ENCODE measurements around the gene EEF1A2. TPM values are rescaled to one million over a fixed set of nuclear protein-coding genes. Genes with fewer than 3 reads are reported as not detected.
"Not testable (repeated sequence)": the region's sequence is repeated elsewhere in the genome, so short reads cannot be mapped to it uniquely, and the experiment has no call there.

EEF1A2 gene
- total RNA-seq, 1 donor from 2014 or later = 255 TPM

DNA sequence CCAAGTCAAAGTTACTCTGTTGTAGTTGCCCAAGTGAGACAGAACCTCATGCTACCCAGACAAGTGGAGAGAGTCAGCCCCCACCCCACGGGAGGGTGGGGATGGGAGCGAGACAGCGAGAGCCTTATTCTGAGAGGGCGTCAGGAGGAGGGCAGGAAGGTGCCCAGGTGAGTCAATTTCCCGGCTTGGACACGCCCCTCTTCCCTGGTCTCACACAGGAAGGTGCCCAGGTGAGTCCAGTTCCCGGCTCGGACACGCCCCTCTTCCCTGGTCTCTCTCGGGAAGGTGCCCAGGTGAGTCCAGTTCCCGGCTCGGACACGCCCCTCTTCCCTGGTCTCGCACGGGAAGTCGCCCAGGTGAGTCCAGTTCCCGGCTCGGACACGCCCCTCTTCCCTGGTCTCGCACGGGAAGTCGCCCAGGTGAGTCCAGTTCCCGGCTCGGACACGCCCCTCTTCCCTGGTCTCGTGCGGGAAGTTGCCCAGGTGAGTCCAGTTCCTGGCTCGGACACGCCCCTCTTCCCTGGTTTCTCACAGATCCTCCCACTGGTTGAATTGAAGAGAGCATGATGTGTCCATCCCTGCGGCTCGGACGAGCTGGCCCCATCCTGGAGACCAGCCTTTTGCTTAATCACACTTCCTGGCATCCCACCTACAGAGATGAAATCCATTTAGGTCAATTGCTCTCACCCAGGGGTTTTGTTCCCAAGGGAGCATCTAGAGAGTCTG is 19.0 kb downstream of the EEF1A2 start:
- peaks cover 46 to 60% (median 47%) of the 10 kb centered on the region in 3 donors for H3K27me3 ChIP-seq (ENCODE audit: control insufficient read depth in 3 of 3, insufficient read depth in 3 of 3, low read length in 3 of 3)
- peaks cover 0 to 11% (median 6%) of the 10 kb centered on the region in 3 donors for H3K4me1 ChIP-seq (ENCODE audit: control insufficient read depth in 3 of 3, insufficient read depth in 3 of 3, low read length in 3 of 3)
- H3K4me3 ChIP-seq (ENCODE audit: low read length in 3 of 3); H3K9ac ChIP-seq (ENCODE audit: low read depth in 1 of 3, low read length in 3 of 3); H3K36me3 ChIP-seq (ENCODE audit: control insufficient read depth in 3 of 3, insufficient read depth in 3 of 3, low read length in 3 of 3); H3K27ac ChIP-seq (ENCODE audit: low read depth, low read length); H3K9me3 ChIP-seq (ENCODE audit: control insufficient read depth in 3 of 3, low read length in 3 of 3): not testable (repeated sequence)

DNA sequence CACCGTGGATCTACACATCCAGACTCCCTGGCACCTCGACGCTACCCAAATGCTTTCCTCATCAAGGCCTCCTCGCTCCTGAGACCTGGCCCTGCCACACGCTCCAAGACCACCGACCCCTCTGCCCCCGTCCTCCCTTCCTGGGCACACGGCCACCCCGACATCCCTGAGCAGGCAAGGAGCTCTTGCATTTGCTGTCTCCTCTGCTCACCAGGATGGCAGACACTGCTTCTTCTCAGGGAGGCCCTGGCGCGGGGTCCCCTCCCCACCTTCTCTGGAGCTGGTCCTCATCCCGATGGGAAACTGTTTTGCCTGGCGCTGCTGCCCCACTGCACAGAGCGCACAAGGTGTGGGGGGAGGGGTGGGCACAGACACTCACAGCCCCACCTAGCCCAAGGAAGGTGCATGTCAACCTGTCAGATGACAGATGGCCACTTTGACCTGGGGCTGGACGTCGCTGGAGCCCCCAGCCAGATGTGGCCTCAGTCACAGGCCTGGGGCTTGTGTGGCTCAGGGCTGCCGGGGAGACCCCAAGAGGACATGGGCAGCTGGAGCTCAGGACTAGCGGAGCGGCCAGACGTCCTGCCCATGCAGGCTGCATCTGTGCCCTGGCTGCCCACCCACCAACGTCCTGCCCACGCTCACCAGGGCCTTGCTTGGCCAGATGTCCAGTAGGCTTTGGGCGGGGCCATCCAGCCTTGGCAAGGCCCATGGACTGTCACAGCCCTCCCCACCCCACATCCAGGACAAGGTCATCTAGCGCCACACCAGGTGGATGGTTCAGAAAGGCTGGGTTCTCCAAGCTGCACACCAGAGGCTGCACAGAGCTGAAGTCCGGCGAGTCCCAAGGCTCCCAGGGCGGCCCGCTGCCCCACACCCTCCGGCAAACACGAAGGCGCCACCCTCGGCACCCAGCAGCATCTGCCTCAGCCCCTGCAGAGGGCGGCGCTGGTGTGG is 20.3 kb downstream of the EEF1A2 start:
- peaks cover 0 to 11% (median 6%) of the 10 kb centered on the region in 3 donors for H3K4me1 ChIP-seq (ENCODE audit: control insufficient read depth in 3 of 3, insufficient read depth in 3 of 3, low read length in 3 of 3)
- H3K27ac ChIP-seq (ENCODE audit: low read depth, low read length) = no peak overlapping the region
- no peaks in the 10 kb centered on the region for H3K9me3 ChIP-seq (ENCODE audit: control insufficient read depth in 3 of 3, low read length in 3 of 3)
- no peaks in the 10 kb centered on the region for H3K36me3 ChIP-seq (ENCODE audit: control insufficient read depth in 3 of 3, insufficient read depth in 3 of 3, low read length in 3 of 3)
- no peak overlapping the region for H3K4me3 ChIP-seq (ENCODE audit: low read length in 3 of 3)
- H3K9ac ChIP-seq (ENCODE audit: low read depth in 1 of 3, low read length in 3 of 3) = no peak overlapping the region
- H3K27me3 ChIP-seq (ENCODE audit: control insufficient read depth in 3 of 3, insufficient read depth in 3 of 3, low read length in 3 of 3) = peaks cover 57 to 72% (median 59%) of the 10 kb centered on the region in 3 donors

DNA sequence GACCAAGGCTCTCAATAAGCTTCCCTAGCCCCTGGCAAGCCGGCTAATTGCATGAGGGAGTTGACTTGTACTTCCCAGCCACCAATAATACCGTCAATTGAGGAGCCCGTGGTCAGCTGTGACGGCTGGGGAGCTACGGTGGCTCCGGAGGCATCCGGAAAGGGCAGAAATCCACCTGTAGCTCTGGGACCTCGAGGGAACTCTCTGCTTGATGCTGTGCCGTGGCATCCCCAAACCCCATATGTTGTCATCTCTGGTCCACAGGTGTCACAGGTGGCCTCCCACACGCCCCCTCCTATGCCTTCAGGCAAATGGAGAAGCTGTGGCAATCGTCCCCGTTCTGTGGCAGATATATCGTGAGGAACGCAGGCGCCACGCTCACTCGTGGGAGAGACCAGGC is 20.9 kb downstream of the EEF1A2 start:
- H3K4me3 ChIP-seq (ENCODE audit: low read length in 3 of 3) = no peak overlapping the region
- H3K9ac ChIP-seq (ENCODE audit: low read depth in 1 of 3, low read length in 3 of 3) = no peak overlapping the region
- H3K27me3 ChIP-seq (ENCODE audit: control insufficient read depth in 3 of 3, insufficient read depth in 3 of 3, low read length in 3 of 3) = peaks cover 63 to 79% (median 65%) of the 10 kb centered on the region in 3 donors
- H3K4me1 ChIP-seq (ENCODE audit: control insufficient read depth in 3 of 3, insufficient read depth in 3 of 3, low read length in 3 of 3) = peaks cover 0 to 7% (median 5%) of the 10 kb centered on the region in 3 donors
- H3K27ac ChIP-seq (ENCODE audit: low read depth, low read length) = no peak overlapping the region
- H3K9me3 ChIP-seq (ENCODE audit: control insufficient read depth in 3 of 3, low read length in 3 of 3) = no peaks in the 10 kb centered on the region
- no peaks in the 10 kb centered on the region for H3K36me3 ChIP-seq (ENCODE audit: control insufficient read depth in 3 of 3, insufficient read depth in 3 of 3, low read length in 3 of 3)

DNA sequence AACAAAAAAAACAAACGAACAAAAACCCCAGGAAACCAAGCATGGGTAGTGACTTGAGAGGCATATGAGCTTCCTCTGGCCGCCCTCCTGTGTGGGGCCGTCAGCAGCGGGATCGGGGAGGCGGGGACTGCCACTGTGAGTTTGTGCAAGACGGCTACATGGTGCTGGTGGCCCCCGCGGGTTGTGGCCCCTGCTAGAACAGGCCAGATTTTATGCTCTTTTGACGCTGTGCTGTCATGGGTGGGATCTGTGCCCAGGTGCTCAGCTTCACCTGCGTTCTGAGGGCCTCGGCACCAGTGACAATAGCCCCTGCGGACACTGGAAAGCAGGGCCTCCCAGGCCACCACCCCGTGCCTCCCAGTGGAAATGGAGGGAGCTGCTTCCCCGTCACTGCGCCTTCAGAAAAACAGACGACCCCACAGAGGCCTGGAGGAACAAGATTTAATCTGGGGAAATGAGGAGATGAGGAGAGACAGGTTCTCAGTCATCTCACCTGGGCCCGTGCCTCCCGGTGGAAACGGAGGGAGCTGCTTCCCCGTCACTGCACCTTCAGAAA is 21.7 kb downstream of the EEF1A2 start:
- Histone ChIP-seq H3K36me3 (ENCODE audit: control insufficient read depth in 3 of 3, insufficient read depth in 3 of 3, low read length in 3 of 3) (no peaks in the 10 kb centered on the region), H3K4me1 (ENCODE audit: control insufficient read depth in 3 of 3, insufficient read depth in 3 of 3, low read length in 3 of 3) (peaks cover 0 to under 1% (median 0%) of the 10 kb centered on the region in 3 donors), H3K27ac (ENCODE audit: low read depth, low read length) (no peak overlapping the region), H3K9ac (ENCODE audit: low read depth in 1 of 3, low read length in 3 of 3) (no peak overlapping the region), H3K4me3 (ENCODE audit: low read length in 3 of 3) (no peak overlapping the region), H3K9me3 (ENCODE audit: control insufficient read depth in 3 of 3, low read length in 3 of 3) (no peaks in the 10 kb centered on the region), H3K27me3 (ENCODE audit: control insufficient read depth in 3 of 3, insufficient read depth in 3 of 3, low read length in 3 of 3) (peaks cover 64 to 76% (median 66%) of the 10 kb centered on the region in 3 donors)

DNA sequence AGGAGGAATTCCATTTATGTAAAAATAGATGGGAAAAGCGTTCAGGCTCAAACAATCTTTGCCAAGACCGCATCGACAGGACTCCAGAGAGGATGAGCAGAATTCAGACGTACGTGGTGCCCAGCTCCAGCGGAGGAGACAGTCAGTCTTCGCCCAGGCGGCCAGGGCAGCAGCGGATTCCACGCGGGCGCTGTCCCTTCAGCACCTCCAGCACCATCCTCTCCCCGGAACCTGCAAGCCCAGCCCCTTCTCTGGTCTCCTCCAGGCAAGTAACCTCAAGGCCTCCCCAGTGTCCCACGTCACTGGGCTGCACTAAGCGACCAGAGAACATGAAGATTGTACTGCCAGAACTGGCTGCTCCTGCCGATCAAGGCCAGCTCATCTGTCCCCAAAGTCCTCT is 23.7 kb downstream of the EEF1A2 start:
- H3K27me3 ChIP-seq (ENCODE audit: control insufficient read depth in 3 of 3, insufficient read depth in 3 of 3, low read length in 3 of 3) = peaks cover 69 to 82% (median 80%) of the 10 kb centered on the region in 3 donors
- no peak overlapping the region for H3K4me3 ChIP-seq (ENCODE audit: low read length in 3 of 3)
- no peak overlapping the region for H3K9ac ChIP-seq (ENCODE audit: low read depth in 1 of 3, low read length in 3 of 3)
- H3K4me1 ChIP-seq (ENCODE audit: control insufficient read depth in 3 of 3, insufficient read depth in 3 of 3, low read length in 3 of 3) = peaks cover 0 to 3% (median 0%) of the 10 kb centered on the region in 3 donors
- H3K9me3 ChIP-seq (ENCODE audit: control insufficient read depth in 3 of 3, low read length in 3 of 3) = no peaks in the 10 kb centered on the region
- no peak overlapping the region for H3K27ac ChIP-seq (ENCODE audit: low read depth, low read length)
- H3K36me3 ChIP-seq (ENCODE audit: control insufficient read depth in 3 of 3, insufficient read depth in 3 of 3, low read length in 3 of 3) = no peaks in the 10 kb centered on the region

DNA sequence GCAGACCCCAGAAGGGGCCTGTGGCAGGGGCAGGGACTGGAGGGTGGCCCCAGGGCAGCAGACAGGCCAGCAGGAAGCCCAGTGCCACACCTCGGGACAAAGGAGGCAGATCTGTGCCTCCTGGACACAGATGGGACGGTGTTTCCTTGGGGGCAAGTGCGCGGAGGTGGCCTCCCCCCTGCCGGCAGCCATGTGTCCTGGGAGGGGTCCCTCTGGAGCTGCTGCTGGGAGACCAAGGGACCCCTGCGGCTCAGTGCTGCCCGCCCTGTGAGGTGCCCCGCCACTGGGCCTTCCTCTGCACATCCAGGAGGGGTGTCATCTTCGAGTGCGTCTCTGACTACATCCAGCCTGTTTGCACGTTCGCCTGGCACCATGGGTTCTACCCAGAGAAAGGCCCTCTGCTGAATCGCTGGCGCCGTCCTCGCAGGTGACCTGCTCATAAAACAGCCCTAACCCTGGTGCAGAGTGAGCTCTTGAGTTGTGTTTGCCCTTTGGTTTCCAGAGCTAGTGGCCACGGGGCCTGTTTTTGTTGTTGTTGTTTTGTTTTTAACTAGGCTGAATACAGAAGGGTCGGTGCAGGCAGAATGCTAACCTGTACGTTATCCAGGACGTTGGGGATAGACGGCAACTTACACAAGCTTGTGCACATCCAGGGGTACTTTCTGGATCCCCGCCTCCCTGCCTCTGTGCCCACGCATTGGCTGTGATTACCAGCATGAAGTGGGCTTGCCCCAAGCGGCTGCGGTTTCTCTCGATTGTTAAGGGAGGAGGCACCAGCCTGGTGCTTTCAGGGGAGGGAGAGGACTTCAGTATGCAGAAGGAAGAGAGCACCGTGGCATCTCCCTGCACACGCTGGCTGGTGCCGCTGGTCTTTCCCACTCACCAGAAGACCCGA is 25.1 kb downstream of the EEF1A2 start:
- Histone ChIP-seq H3K27ac (ENCODE audit: low read depth, low read length) (no peak overlapping the region), H3K4me3 (ENCODE audit: low read length in 3 of 3) (no peak overlapping the region), H3K9me3 (ENCODE audit: control insufficient read depth in 3 of 3, low read length in 3 of 3) (no peaks in the 10 kb centered on the region)

DNA sequence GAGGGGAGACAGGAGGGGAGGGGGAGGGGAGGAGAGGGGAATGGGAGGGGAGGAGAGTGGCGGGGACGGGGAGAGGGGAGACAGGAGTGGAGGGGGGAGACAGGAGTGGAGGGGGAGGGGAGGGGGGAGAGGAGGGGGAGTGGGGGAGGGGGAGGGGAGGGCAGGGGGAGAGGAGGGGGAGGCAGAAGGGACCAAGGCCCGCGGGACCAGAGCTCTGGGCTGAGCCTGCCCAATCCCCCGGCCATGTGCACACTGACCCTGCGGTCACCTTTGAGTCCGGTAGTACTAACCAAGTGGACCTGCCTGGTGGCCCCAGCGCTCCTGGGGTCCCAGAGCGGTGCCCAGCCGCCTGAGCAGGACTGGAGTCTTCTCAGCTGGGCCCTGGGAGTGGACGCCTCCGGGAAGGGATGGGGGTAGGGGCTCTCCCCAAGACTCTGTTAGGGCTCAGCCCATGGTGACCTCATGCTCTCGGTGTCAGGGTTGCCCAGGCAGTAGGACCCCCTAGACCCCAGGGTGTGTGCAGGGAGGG is 26.0 kb downstream of the EEF1A2 start:
- Histone ChIP-seq H3K4me3 (ENCODE audit: low read length in 3 of 3) (no peak overlapping the region), H3K27me3 (ENCODE audit: control insufficient read depth in 3 of 3, insufficient read depth in 3 of 3, low read length in 3 of 3) (peaks cover 70 to 80% (median 77%) of the 10 kb centered on the region in 3 donors), H3K36me3 (ENCODE audit: control insufficient read depth in 3 of 3, insufficient read depth in 3 of 3, low read length in 3 of 3) (no peaks in the 10 kb centered on the region)

More for the DNA sequence above, 25.1 kb downstream of the EEF1A2 start:
- peaks cover 74 to 83% (median 78%) of the 10 kb centered on the region in 3 donors for H3K27me3 ChIP-seq (ENCODE audit: control insufficient read depth in 3 of 3, insufficient read depth in 3 of 3, low read length in 3 of 3)
- no peak overlapping the region for H3K9ac ChIP-seq (ENCODE audit: low read depth in 1 of 3, low read length in 3 of 3)
- no peaks in the 10 kb centered on the region for H3K36me3 ChIP-seq (ENCODE audit: control insufficient read depth in 3 of 3, insufficient read depth in 3 of 3, low read length in 3 of 3)
- peaks cover 0 to 3% (median 0%) of the 10 kb centered on the region in 3 donors for H3K4me1 ChIP-seq (ENCODE audit: control insufficient read depth in 3 of 3, insufficient read depth in 3 of 3, low read length in 3 of 3)

DNA sequence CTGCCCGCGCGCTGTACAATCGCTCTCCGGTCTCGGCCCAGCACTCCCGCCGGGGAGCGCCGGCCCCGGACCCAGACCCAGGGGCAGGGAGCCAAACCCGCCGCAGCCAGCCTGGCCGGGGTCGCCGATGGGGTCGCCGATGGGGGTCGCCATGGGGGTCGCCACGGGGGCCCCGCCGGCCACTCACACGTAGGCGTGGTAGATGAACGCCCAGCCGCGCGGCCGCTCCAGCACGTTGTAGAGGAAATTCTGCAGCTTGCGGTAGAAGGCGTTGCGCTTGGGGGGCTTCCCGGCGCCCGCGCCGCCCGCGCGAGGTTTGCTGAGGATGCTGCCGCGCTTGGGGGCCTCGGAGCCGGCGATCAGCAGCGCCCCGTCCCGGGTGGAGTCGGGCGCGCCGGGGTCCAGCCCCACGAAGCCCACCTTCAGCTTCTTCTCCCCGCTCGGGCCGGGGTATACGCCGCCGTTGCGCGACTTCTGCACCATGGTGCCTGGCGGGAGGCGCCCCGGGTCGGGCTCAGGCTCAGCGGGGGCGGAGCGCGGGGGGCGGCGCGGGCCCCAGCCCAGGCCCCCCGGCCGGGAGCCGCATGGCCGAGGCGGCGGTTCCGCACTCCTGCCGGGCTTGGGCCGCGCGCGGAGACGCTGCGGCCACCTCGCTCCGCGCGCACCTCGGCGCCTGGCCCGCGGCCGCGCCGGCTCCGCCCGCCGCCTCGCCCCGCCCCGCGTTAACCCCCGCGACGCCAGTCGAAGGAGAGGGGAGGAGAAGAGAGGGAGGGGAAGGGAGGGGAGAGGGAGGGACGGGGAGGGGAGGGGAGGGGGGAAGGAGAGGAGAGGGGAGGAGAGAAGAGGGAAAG is 26.7 kb downstream of the EEF1A2 start, which contains the start of gene KCNQ2:
TSS of gene KCNQ2 (minus strand) at position 675 of the 851 bp plus-strand sequence. CDS start at position 483, 192 bp downstream.
- H3K4me1 ChIP-seq (ENCODE audit: control insufficient read depth in 3 of 3, insufficient read depth in 3 of 3, low read length in 3 of 3) = peaks cover 0 to 3% (median 0%) of the 10 kb centered on the region in 3 donors
- no peak within 1 kb of the TSS for H3K27ac ChIP-seq (ENCODE audit: low read depth, low read length)
- H3K27me3 ChIP-seq (ENCODE audit: control insufficient read depth in 3 of 3, insufficient read depth in 3 of 3, low read length in 3 of 3) = peaks cover 70 to 79% (median 73%) of the 10 kb centered on the region in 3 donors
- H3K9ac ChIP-seq (ENCODE audit: low read depth in 1 of 3, low read length in 3 of 3) = no peak within 1 kb of the TSS
- H3K36me3 ChIP-seq (ENCODE audit: control insufficient read depth in 3 of 3, insufficient read depth in 3 of 3, low read length in 3 of 3) = no peaks in the 10 kb centered on the region
- H3K4me3 ChIP-seq (ENCODE audit: low read length in 3 of 3) = no peak within 1 kb of the TSS
- H3K9me3 ChIP-seq (ENCODE audit: control insufficient read depth in 3 of 3, low read length in 3 of 3) = no peaks in the 10 kb centered on the region

More for the DNA sequence above, 26.0 kb downstream of the EEF1A2 start:
- Histone ChIP-seq H3K9me3 (ENCODE audit: control insufficient read depth in 3 of 3, low read length in 3 of 3) (no peaks in the 10 kb centered on the region), H3K27ac (ENCODE audit: low read depth, low read length) (no peak overlapping the region), H3K4me1 (ENCODE audit: control insufficient read depth in 3 of 3, insufficient read depth in 3 of 3, low read length in 3 of 3) (peaks cover 0 to 3% (median 0%) of the 10 kb centered on the region in 3 donors), H3K9ac (ENCODE audit: low read depth in 1 of 3, low read length in 3 of 3) (no peak overlapping the region)

All from skeletal muscle tissue (tissue), 4 donors.